ENCODE measurements around the gene TSSK1B.

Gene TSSK1B

DNA sequence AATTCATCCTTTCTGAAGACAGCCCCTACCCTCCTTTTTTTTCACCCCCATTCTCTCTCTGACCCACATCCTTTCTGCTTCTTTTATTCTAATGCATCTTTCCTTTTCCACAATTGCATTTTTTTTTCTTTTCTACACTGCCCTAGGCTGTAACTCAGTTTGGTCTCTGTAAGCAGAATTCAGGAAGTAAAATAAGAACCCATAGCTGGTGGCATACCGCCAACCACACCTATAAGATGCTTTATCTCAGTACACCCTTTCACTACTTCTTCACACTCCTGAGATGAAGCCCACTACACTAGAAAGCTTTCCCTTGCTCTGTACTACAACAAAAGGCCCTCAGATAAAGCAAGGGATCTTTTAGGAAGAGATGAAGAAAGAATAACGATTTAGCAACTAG, 16.1 kb upstream of the TSSK1B start:
- no peak overlapping the region for H3K27ac ChIP-seq
- TF ChIP-seq CTCF (IDR thresholded peaks at IDR 0.05) (no peak), ZFX (IDR thresholded peaks at IDR 0.05; ENCODE audit: borderline replicate concordance) (no peak)

DNA sequence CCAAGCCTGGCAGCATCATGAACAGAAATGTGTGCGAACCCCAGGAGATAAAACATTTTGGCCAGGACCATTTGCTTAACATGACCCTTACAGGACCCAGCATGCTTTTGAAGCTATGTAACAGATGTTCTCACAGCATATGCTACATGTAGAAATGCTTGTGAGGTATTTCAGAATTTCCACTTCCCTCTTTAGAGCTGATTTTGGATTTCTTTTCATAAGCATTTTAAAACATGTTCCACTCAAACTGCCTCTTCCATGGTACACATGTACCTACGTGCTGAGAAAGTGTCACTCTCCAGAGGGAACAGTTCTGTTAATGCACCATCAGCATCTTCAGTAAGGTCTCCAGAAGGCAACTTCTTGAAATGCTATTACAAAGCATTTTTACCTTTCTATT, 15.7 kb upstream of the TSSK1B start:
- no peak for TF ChIP-seq ZFX (IDR thresholded peaks at IDR 0.05; ENCODE audit: borderline replicate concordance)
- no peak for TF ChIP-seq CTCF (IDR thresholded peaks at IDR 0.05)

GRCh38 chr5:113448252-113448651, 13.5 kb upstream of the TSSK1B start:
- H3K27ac ChIP-seq: no peak overlapping the region

More for the DNA sequence above, 15.7 kb upstream of the TSSK1B start:
- no peak overlapping the region for H3K27ac ChIP-seq

DNA sequence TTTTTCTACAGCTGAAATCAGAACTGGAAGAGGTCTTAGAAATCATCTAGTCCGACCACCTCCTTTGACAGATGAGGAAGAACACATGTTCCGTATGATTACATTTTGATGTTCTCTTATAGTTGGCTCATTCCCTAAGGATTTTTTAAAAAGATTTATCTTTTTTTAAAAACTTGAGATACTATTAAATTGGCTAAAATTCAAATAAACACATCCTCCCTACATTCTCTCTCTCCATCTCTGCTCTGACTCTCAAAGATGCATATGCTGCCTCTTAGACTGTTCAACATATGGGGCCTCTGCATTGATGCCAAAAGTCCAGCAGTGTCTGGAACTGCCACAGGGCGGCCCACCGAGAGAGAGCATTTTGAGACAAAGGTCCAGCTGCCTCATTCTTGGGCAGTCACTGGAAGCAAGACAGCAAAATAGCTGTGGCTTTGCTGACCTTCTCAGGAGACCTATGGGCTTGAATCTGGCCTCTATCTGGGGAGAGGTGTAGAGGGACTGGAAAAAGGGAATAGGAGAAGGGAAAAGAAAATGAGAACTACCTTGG, 12.8 kb upstream of the TSSK1B start:
- TF ChIP-seq ZFX (IDR thresholded peaks at IDR 0.05; ENCODE audit: borderline replicate concordance) (no peak), CTCF (IDR thresholded peaks at IDR 0.05) (peak; percentile 7; the same call in 1 of the 2 replicates)
- H3K27ac ChIP-seq: no peak overlapping the region

More at GRCh38 chr5:113448252-113448651, 13.5 kb upstream of the TSSK1B start:
- TF ChIP-seq CTCF (IDR thresholded peaks at IDR 0.05) (no peak), ZFX (IDR thresholded peaks at IDR 0.05; ENCODE audit: borderline replicate concordance) (no peak)

DNA sequence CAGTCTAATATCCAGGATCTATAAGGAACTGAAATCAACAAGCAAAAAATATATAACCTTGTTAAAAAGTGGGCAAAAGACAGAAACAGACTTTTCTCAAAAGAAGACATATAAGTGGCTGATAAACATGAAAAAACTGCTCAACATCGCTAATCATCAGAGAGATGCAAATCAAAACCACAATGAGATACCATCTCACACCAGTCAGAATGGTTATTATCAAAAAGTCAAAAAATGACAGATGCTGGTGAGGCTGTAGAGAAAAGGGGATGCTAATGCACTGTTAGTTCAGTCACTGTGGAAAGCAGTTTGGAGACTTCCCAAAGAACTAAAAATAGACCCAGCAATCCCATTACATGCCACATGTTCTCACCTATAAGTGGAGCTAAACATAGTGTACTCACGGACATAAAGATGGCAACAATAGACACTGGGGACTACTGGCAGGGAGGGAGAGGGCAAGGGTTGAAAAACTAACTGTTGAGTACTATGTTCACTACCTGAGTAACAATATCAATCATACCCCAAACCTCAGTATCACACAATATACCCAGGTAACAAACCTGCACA, 11.7 kb upstream of the TSSK1B start:
- TF ChIP-seq CTCF (IDR thresholded peaks at IDR 0.05): no peak
- TF ChIP-seq ZFX (IDR thresholded peaks at IDR 0.05; ENCODE audit: borderline replicate concordance): no peak

DNA sequence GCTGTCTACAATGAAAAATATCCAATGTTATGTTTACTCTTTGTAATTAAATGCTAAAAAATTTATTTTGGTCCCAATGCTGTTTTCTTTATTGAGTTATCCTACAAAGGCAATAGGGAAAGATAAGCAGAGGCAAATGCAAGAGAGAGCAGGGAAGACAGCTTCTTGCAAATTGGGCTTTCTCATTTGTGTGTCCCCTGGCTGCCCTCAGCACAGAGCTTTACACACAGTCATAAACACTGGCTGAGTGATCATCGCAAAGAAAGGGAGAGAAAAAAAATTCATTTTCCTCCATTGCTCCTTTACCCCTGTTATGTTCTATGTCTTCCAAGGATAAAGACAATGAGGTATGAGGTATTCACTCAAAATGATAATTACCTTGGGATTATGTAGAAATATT, 2.3 kb upstream of the TSSK1B start:
- H3K27ac ChIP-seq: no peak overlapping the region
- TF ChIP-seq ZFX (IDR thresholded peaks at IDR 0.05; ENCODE audit: borderline replicate concordance) (no peak), CTCF (IDR thresholded peaks at IDR 0.05) (no peak)

More for the DNA sequence above, 11.7 kb upstream of the TSSK1B start:
- no peak overlapping the region for H3K27ac ChIP-seq

- H3K27ac ChIP-seq: no peak overlapping the region
- TF ChIP-seq ZFX (IDR thresholded peaks at IDR 0.05; ENCODE audit: borderline replicate concordance) (no peak), CTCF (IDR thresholded peaks at IDR 0.05) (no peak)
Observed at GRCh38 chr5:113435575-113435974, 786 bp upstream of the TSSK1B start.
